ENCODE data around the gene KRTAP10-10.
"Not testable (repeated sequence)": the region's sequence is repeated elsewhere in the genome, so short reads cannot be mapped to it uniquely, and the experiment has no call there.

The KRTAP10-10 gene

GRCh38 chr21:44650973-44651675, 14.0 kb downstream of the KRTAP10-10 start:
- FAIRE-seq (no peak), DNase-seq (ENCODE audit: insufficient read length, low spot score) (no peak)
- TF ChIP-seq POLR2A (IDR thresholded peaks at IDR 0.05; ENCODE audit: low read depth, low read length) (no peak), SPI1 (IDR thresholded peaks at IDR 0.05; ENCODE audit: low read depth, low read length) (no peak), POLR2AphosphoS5 (IDR thresholded peaks at IDR 0.05; ENCODE audit: low read depth, low read length) (no peak), TAF1 (IDR thresholded peaks at IDR 0.05; ENCODE audit: low read depth, low read length) (no peak), PAX5 (IDR thresholded peaks at IDR 0.05; ENCODE audit: insufficient read depth, low read length, severe bottlenecking) (no peak), POU2F2 (IDR thresholded peaks at IDR 0.05; ENCODE audit: low read depth, low read length) (no peak)

- no peak for TF ChIP-seq POLR2AphosphoS5 (IDR thresholded peaks at IDR 0.05; ENCODE audit: low read depth, low read length)
- no peak for TF ChIP-seq TAF1 (IDR thresholded peaks at IDR 0.05; ENCODE audit: low read depth, low read length)
- TF ChIP-seq POU2F2 (IDR thresholded peaks at IDR 0.05; ENCODE audit: low read depth, low read length) = no peak
- no peak for TF ChIP-seq POLR2A (IDR thresholded peaks at IDR 0.05; ENCODE audit: low read depth, low read length)
- no peak for TF ChIP-seq SPI1 (IDR thresholded peaks at IDR 0.05; ENCODE audit: low read depth, low read length)
- no peak for TF ChIP-seq PAX5 (IDR thresholded peaks at IDR 0.05; ENCODE audit: insufficient read depth, low read length, severe bottlenecking)
- FAIRE-seq (no peak), DNase-seq (ENCODE audit: insufficient read length, low spot score) (no peak)
Measured at GRCh38 chr21:44653123-44653522, 16.0 kb downstream of the KRTAP10-10 start.

GRCh38 chr21:44653656-44654575, 16.8 kb downstream of the KRTAP10-10 start:
- TF ChIP-seq POU2F2 (IDR thresholded peaks at IDR 0.05; ENCODE audit: low read depth, low read length) (no peak), POLR2A (IDR thresholded peaks at IDR 0.05; ENCODE audit: low read depth, low read length) (no peak), PAX5 (IDR thresholded peaks at IDR 0.05; ENCODE audit: insufficient read depth, low read length, severe bottlenecking) (no peak), SPI1 (IDR thresholded peaks at IDR 0.05; ENCODE audit: low read depth, low read length) (no peak), TAF1 (IDR thresholded peaks at IDR 0.05; ENCODE audit: low read depth, low read length) (no peak), POLR2AphosphoS5 (IDR thresholded peaks at IDR 0.05; ENCODE audit: low read depth, low read length) (no peak)
- FAIRE-seq (no peak), DNase-seq (ENCODE audit: insufficient read length, low spot score) (no peak)

- DNase-seq (ENCODE audit: insufficient read length, low spot score) (no peak), FAIRE-seq (no peak)
- TF ChIP-seq POU2F2 (IDR thresholded peaks at IDR 0.05; ENCODE audit: low read depth, low read length) = no peak
Measured at GRCh38 chr21:44654576-44655175, 17.5 kb downstream of the KRTAP10-10 start, which contains the start of gene KRTAP12-4. KRTAP12-4 (minus strand) TSS chr21:44654659; CDS start chr21:44654614, 45 bp downstream.

GRCh38 chr21:44656868-44657267, 19.7 kb downstream of the KRTAP10-10 start:
- no peak for DNase-seq (ENCODE audit: insufficient read length, low spot score)
- FAIRE-seq = no peak
- TF ChIP-seq SPI1 (IDR thresholded peaks at IDR 0.05; ENCODE audit: low read depth, low read length) = no peak
- no peak for TF ChIP-seq PAX5 (IDR thresholded peaks at IDR 0.05; ENCODE audit: insufficient read depth, low read length, severe bottlenecking)
- TF ChIP-seq TAF1 (IDR thresholded peaks at IDR 0.05; ENCODE audit: low read depth, low read length) = no peak
- no peak for TF ChIP-seq POU2F2 (IDR thresholded peaks at IDR 0.05; ENCODE audit: low read depth, low read length)
- TF ChIP-seq POLR2A (IDR thresholded peaks at IDR 0.05; ENCODE audit: low read depth, low read length) = no peak
- no peak for TF ChIP-seq POLR2AphosphoS5 (IDR thresholded peaks at IDR 0.05; ENCODE audit: low read depth, low read length)

- DNase-seq (ENCODE audit: insufficient read length, low spot score) (no peak), FAIRE-seq (no peak)
- TF ChIP-seq PAX5 (IDR thresholded peaks at IDR 0.05; ENCODE audit: insufficient read depth, low read length, severe bottlenecking) = no peak
- TF ChIP-seq POLR2A (IDR thresholded peaks at IDR 0.05; ENCODE audit: low read depth, low read length) = no peak
- no peak for TF ChIP-seq SPI1 (IDR thresholded peaks at IDR 0.05; ENCODE audit: low read depth, low read length)
- no peak for TF ChIP-seq POU2F2 (IDR thresholded peaks at IDR 0.05; ENCODE audit: low read depth, low read length)
- no peak for TF ChIP-seq POLR2AphosphoS5 (IDR thresholded peaks at IDR 0.05; ENCODE audit: low read depth, low read length)
- TF ChIP-seq TAF1 (IDR thresholded peaks at IDR 0.05; ENCODE audit: low read depth, low read length) = no peak
Measured at GRCh38 chr21:44657635-44658540, 20.7 kb downstream of the KRTAP10-10 start, which contains the start of gene KRTAP12-3. KRTAP12-3 (plus strand) TSS chr21:44657932; CDS start chr21:44657980, 48 bp downstream.

GRCh38 chr21:44658541-44658910, 21.4 kb downstream of the KRTAP10-10 start:
- FAIRE-seq (no peak), DNase-seq (ENCODE audit: insufficient read length, low spot score) (no peak)
- TF ChIP-seq POLR2A (IDR thresholded peaks at IDR 0.05; ENCODE audit: low read depth, low read length) = no peak
- TF ChIP-seq SPI1 (IDR thresholded peaks at IDR 0.05; ENCODE audit: low read depth, low read length) = no peak
- TF ChIP-seq POU2F2 (IDR thresholded peaks at IDR 0.05; ENCODE audit: low read depth, low read length) = no peak
- TF ChIP-seq POLR2AphosphoS5 (IDR thresholded peaks at IDR 0.05; ENCODE audit: low read depth, low read length) = no peak
- no peak for TF ChIP-seq PAX5 (IDR thresholded peaks at IDR 0.05; ENCODE audit: insufficient read depth, low read length, severe bottlenecking)
- no peak for TF ChIP-seq TAF1 (IDR thresholded peaks at IDR 0.05; ENCODE audit: low read depth, low read length)

GRCh38 chr21:44658913-44659595, 21.9 kb downstream of the KRTAP10-10 start:
- TF ChIP-seq POLR2AphosphoS5 (IDR thresholded peaks at IDR 0.05; ENCODE audit: low read depth, low read length) (no peak), PAX5 (IDR thresholded peaks at IDR 0.05; ENCODE audit: insufficient read depth, low read length, severe bottlenecking) (no peak)
- no peak for FAIRE-seq
- no peak for DNase-seq (ENCODE audit: insufficient read length, low spot score)

- DNase-seq (ENCODE audit: insufficient read length, low spot score); FAIRE-seq: not testable (repeated sequence)
Measured at GRCh38 chr21:44661567-44661966, 24.4 kb downstream of the KRTAP10-10 start.
